ENCODE results near the gene SLC6A3. TPM values are rescaled to one million over a fixed set of nuclear protein-coding genes. Genes with fewer than 3 reads are reported as not detected.

SLC6A3 gene
- total RNA-seq, 1 experiment from 2014 or later = not detected

DNA sequence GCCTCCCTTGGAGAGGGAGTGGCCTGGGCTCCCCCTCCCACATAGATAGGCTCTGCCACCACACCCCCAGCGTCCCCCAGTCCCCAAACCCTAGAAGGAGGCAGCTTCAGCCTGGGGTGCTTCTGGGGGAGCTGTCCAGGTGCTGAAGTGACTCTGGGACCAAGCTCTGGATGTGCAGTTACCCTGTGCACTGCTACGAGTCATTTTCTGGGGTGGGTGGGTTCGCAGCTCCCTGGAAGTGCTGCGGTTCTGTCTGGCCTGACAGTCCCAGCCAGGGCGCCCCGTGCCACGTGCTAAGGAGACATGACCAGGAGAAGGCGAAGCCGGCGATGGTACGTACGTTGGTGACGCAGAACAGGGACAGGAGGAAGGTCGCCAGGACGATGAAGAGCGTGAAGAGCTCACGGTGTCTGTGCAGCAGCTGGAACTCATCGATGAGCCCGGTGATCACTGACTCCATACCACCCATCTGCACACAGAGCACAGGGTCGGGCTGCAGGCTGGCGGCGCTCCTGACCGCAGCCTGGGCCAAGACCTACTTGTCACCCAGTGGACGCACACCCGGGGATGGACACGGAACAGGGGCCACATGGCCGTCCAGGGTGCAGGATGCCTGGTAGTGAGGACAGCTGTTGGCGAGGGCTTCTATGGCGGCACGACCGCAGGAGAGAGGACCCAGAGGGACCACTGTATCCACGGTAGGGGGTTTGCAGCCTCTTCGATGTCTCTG, 35.7 kb downstream of the SLC6A3 start:
- intact Hi-C loops (cut with micrococcal nuclease; ENCODE audit: unreplicated experiment) = no loop called here
- peak; percentile 21 for DNase-seq (ENCODE audit: low spot score)
- ChIA-PET POLR2A (ENCODE audit: low non-redundant PET) (no interaction called here), CTCF (no interaction called here)
- no peaks in the 10 kb centered on the region for H3K9me3 ChIP-seq (ENCODE audit: low read depth, low read length, poor library complexity, severe bottlenecking)
- H3K4me1 ChIP-seq (ENCODE audit: insufficient read depth, low read length, poor library complexity, severe bottlenecking) = no peaks in the 10 kb centered on the region
- H3K27me3 ChIP-seq (replicated peaks; ENCODE audit: insufficient read depth, low read depth, low read length, poor library complexity) = peaks cover 31% of the 10 kb centered on the region
- no peak overlapping the region for H3K27ac ChIP-seq (ENCODE audit: low read depth, low read length, poor library complexity, severe bottlenecking)
- TF ChIP-seq EZH2 (IDR thresholded peaks at IDR 0.05; ENCODE audit: borderline replicate concordance, low read depth, low read length, poor library complexity, severe bottlenecking) = no peak
- TF ChIP-seq, protein P1, sequence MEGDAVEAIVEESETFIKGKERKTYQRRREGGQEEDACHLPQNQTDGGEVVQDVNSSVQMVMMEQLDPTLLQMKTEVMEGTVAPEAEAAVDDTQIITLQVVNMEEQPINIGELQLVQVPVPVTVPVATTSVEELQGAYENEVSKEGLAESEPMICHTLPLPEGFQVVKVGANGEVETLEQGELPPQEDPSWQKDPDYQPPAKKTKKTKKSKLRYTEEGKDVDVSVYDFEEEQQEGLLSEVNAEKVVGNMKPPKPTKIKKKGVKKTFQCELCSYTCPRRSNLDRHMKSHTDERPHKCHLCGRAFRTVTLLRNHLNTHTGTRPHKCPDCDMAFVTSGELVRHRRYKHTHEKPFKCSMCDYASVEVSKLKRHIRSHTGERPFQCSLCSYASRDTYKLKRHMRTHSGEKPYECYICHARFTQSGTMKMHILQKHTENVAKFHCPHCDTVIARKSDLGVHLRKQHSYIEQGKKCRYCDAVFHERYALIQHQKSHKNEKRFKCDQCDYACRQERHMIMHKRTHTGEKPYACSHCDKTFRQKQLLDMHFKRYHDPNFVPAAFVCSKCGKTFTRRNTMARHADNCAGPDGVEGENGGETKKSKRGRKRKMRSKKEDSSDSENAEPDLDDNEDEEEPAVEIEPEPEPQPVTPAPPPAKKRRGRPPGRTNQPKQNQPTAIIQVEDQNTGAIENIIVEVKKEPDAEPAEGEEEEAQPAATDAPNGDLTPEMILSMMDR (conservative IDR thresholded peaks at IDR 0.05; ENCODE audit: low read depth, low read length) = no peak
- BruUV-seq (replicated peaks) = no TSS peak
- H3K36me3 ChIP-seq (ENCODE audit: insufficient read depth, low read length, poor library complexity, severe bottlenecking) = no peaks in the 10 kb centered on the region
- H3K4me3 ChIP-seq (ENCODE audit: low read depth, low read length, poor library complexity, severe bottlenecking) = no peak overlapping the region

DNA sequence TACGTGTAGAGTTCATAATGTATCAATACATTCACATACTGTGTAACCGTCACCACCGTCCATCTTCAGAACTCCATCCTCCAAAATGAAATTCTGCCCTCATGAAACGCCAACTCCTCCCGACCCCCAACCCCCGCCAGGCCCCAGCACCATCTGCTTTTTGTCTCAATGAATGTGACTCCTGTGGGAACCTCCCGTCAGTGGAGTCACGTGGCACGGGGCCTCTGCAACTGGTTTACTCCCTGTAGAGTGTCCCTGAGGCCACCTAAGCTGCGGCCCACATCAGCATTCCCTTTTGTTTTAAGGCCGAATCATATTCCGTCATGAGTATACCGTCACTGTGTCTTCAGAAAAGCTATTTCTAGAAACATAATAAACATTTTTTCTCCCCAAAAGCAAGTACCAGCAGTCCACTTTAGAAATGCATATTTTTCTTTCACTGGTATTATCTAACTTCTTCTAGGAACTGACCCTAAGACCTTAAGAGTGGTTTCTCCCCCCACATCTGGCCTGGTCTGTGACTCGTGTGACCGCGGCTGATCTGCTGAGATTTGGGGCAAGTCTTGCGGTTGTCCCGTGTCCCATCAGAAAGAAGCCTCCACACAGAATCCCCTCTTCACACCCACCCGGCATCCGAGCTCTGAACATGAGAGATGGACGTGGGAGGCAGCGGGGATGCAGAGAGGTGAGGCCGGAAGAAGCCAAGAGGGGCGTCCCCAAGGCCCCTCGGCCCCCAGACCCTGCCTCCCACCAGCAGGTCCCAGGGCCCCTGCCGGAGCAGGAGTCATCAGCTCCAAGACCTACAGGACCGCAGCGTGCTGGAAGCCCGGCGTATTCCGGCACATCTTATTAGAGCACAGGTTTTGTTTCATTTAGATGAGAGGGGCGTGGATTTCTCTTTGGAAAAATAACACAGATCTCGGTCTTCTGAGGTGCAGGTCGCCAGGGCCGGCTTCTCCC, 38.3 kb downstream of the SLC6A3 start:
- CTCF ChIA-PET = no interaction called here
- H3K27me3 ChIP-seq (replicated peaks; ENCODE audit: insufficient read depth, low read depth, low read length, poor library complexity) = peaks cover 43% of the 10 kb centered on the region
- POLR2A ChIA-PET (ENCODE audit: low non-redundant PET) = no interaction called here
- H3K36me3 ChIP-seq (ENCODE audit: insufficient read depth, low read length, poor library complexity, severe bottlenecking) = no peaks in the 10 kb centered on the region
- TF ChIP-seq, protein P1 (conservative IDR thresholded peaks at IDR 0.05; ENCODE audit: low read depth, low read length) = no peak
- no peak for TF ChIP-seq EZH2 (IDR thresholded peaks at IDR 0.05; ENCODE audit: borderline replicate concordance, low read depth, low read length, poor library complexity, severe bottlenecking)
- no peak for DNase-seq (ENCODE audit: low spot score)
- intact Hi-C loops (cut with micrococcal nuclease; ENCODE audit: unreplicated experiment) = no loop called here
- no peaks in the 10 kb centered on the region for H3K4me1 ChIP-seq (ENCODE audit: insufficient read depth, low read length, poor library complexity, severe bottlenecking)
- no peak overlapping the region for H3K27ac ChIP-seq (ENCODE audit: low read depth, low read length, poor library complexity, severe bottlenecking)
- BruUV-seq (replicated peaks) = no TSS peak
- H3K9me3 ChIP-seq (ENCODE audit: low read depth, low read length, poor library complexity, severe bottlenecking) = no peaks in the 10 kb centered on the region
- no peak overlapping the region for H3K4me3 ChIP-seq (ENCODE audit: low read depth, low read length, poor library complexity, severe bottlenecking)

DNA sequence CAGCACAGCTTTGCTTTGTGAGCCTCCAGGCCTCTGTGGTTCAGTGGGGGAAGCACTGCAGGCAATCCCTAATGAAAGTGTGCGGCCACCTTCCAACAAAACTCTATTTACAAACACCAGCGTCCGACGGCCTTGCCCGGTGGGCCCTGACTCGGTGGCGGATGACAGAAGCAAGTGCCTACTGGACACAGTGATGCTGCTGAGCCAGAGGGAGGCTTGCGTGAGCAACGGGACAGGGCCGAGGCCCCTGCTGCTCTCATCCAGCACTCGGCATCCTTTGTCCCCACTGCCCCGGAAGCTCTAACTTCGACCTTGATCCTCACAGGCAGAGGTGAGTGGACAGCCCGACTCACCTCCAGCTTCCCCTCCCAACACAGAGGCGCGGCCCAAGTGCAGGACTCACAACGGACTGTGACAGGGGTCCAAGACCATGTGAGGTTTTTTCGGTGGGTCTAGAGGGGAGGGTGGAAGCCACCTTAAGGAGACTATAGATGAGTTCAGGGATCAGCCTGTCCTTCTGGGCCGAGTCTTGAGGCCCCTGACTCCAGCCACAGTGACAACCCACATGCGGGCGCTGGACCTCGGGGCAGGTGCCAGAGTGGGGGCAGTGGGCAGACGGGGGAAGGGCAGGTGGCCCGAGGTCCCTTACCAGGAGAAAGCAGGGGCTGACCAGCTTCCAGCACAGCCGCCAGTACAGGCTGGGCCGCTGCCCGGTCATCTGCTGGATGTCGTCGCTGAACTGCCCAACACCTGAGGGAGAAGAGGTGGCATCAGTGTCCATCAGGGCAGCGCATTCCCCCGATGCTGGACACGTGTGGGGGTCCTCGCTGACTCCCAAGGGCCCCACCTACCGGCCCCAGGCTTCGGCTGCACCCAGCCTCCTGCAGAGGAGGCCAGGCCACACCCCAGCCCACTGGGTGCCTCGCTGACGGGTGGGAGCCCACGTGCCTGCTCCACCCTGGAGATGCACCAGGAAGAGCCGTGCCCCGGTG, 39.4 kb downstream of the SLC6A3 start:
- peaks cover 43% of the 10 kb centered on the region for H3K27me3 ChIP-seq (replicated peaks; ENCODE audit: insufficient read depth, low read depth, low read length, poor library complexity)
- H3K9me3 ChIP-seq (ENCODE audit: low read depth, low read length, poor library complexity, severe bottlenecking) = no peaks in the 10 kb centered on the region
- TF ChIP-seq, protein P1 (conservative IDR thresholded peaks at IDR 0.05; ENCODE audit: low read depth, low read length) = no peak
- no peak for TF ChIP-seq EZH2 (IDR thresholded peaks at IDR 0.05; ENCODE audit: borderline replicate concordance, low read depth, low read length, poor library complexity, severe bottlenecking)
- POLR2A ChIA-PET (ENCODE audit: low non-redundant PET) = no interaction called here
- H3K4me1 ChIP-seq (ENCODE audit: insufficient read depth, low read length, poor library complexity, severe bottlenecking) = no peaks in the 10 kb centered on the region
- CTCF ChIA-PET = no interaction called here
- no peaks in the 10 kb centered on the region for H3K36me3 ChIP-seq (ENCODE audit: insufficient read depth, low read length, poor library complexity, severe bottlenecking)
- DNase-seq (ENCODE audit: low spot score) = no peak
- H3K4me3 ChIP-seq (ENCODE audit: low read depth, low read length, poor library complexity, severe bottlenecking) = no peak overlapping the region
- intact Hi-C loops (cut with micrococcal nuclease; ENCODE audit: unreplicated experiment) = no loop called here
- no TSS peak for BruUV-seq (replicated peaks)
- H3K27ac ChIP-seq (ENCODE audit: low read depth, low read length, poor library complexity, severe bottlenecking) = no peak overlapping the region
